ENCODE data around the gene NUDT4. TPM values are rescaled to one million over a fixed set of nuclear protein-coding genes. Genes with fewer than 3 reads are reported as not detected.

The NUDT4 gene
- total RNA-seq, 1 donor from 2014 or later: 60.2 TPM

DNA sequence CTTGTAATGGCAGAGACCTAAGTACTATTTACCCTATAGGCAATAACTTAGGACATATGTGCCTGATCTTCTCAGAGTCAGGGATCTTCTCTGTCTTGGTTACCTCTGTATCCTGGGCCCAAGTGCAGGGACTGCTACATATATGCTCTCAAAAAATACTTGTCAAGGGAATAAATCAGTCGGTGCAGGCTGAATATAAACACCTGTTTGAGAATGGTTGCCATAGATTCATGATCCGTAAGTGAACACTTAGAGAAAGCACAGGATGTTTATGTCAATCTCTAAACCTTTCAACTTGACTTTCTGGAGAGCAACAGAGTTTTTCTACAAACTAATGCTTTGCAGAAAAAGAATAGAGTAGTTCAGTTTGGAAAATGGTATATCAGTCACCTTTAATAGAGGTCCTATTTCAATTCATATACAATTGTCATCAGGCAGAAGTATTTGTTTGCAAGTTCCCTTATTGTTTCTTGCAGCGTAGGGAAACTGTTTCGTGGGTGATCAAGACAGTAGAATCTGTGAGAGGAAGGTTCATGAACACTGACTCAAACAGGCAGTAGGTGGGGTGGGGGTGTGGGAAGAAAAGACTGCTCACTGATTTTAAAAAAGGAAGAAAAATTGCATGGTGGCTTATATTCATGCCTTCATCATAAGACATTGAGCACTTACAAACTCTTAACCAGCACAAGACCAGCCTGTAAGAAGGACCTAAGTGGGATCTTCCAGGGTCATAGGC, 70.0 kb downstream of the NUDT4 start:
- Histone ChIP-seq H4K20me1 (ENCODE audit: insufficient read depth, low read length) (no peaks in the 10 kb centered on the region), H2AFZ (ENCODE audit: low read depth, low read length) (no peak overlapping the region), H3K9me3 (ENCODE audit: insufficient read depth, low read depth, low read length) (no peaks in the 10 kb centered on the region), H3K36me3 (ENCODE audit: insufficient read depth, low read length) (no peaks in the 10 kb centered on the region), H3K27ac (ENCODE audit: low read depth, low read length) (no peak overlapping the region), H3K4me1 (ENCODE audit: insufficient read depth, low read length) (peaks cover 4% of the 10 kb centered on the region), H3K4me3 (ENCODE audit: insufficient read depth, low read depth, low read length) (no peak overlapping the region), H3K79me2 (ENCODE audit: insufficient read depth, low read length) (no peaks in the 10 kb centered on the region), H3K9ac (ENCODE audit: low read length) (no peak overlapping the region), H3K27me3 (ENCODE audit: insufficient read depth, low read length) (no peaks in the 10 kb centered on the region), H3K4me2 (ENCODE audit: low read length) (no peak overlapping the region)
- DNase-seq (ENCODE audit: low read depth) (no peak), FAIRE-seq (no peak)
- TF ChIP-seq, protein P1, sequence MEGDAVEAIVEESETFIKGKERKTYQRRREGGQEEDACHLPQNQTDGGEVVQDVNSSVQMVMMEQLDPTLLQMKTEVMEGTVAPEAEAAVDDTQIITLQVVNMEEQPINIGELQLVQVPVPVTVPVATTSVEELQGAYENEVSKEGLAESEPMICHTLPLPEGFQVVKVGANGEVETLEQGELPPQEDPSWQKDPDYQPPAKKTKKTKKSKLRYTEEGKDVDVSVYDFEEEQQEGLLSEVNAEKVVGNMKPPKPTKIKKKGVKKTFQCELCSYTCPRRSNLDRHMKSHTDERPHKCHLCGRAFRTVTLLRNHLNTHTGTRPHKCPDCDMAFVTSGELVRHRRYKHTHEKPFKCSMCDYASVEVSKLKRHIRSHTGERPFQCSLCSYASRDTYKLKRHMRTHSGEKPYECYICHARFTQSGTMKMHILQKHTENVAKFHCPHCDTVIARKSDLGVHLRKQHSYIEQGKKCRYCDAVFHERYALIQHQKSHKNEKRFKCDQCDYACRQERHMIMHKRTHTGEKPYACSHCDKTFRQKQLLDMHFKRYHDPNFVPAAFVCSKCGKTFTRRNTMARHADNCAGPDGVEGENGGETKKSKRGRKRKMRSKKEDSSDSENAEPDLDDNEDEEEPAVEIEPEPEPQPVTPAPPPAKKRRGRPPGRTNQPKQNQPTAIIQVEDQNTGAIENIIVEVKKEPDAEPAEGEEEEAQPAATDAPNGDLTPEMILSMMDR (IDR thresholded peaks at IDR 0.05; ENCODE audit: insufficient read depth, low read depth, low read length): no peak
- no peak for TF ChIP-seq EZH2 (IDR thresholded peaks at IDR 0.05; ENCODE audit: insufficient read depth, low read length)
- Mint-ChIP-seq H3K27ac (ENCODE audit: unreplicated experiment) (no peak overlapping the region), H3K9me3 (ENCODE audit: unreplicated experiment) (no peaks in the 10 kb centered on the region), H3K4me1 (ENCODE audit: low read depth, unreplicated experiment) (peaks cover 12% of the 10 kb centered on the region), H3K4me3 (ENCODE audit: unreplicated experiment) (no peak overlapping the region), H3K36me3 (ENCODE audit: low read depth, unreplicated experiment) (no peaks in the 10 kb centered on the region), H3K27me3 (ENCODE audit: low read depth, unreplicated experiment) (no peaks in the 10 kb centered on the region)

DNA sequence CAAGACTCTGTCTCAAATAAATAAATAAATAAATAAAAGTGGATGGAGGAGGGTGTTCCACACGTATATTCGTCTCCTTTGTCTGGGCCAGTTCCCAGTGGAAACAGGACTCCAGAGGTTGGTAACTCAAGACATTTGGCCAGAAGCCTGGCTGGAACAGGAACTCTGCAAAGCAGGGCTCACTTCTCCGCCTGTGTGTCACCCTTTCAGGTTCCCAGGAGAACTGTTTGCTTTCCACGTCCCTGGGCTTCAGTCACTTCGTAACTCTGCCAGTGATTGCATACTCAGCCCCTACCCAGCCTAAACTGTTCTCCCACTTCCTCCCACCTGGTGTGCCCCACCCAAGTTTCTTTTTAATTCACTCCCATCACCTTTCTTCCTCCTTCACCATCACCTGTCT, 71.1 kb downstream of the NUDT4 start:
- no peaks in the 10 kb centered on the region for H3K27me3 Mint-ChIP-seq (ENCODE audit: low read depth, unreplicated experiment)
- peaks cover 2% of the 10 kb centered on the region for H3K4me1 ChIP-seq (ENCODE audit: insufficient read depth, low read length)
- H3K4me3 ChIP-seq (ENCODE audit: insufficient read depth, low read depth, low read length): no peak overlapping the region
- H3K9me3 ChIP-seq (ENCODE audit: insufficient read depth, low read depth, low read length): no peaks in the 10 kb centered on the region
- peaks cover 10% of the 10 kb centered on the region for H3K4me1 Mint-ChIP-seq (ENCODE audit: low read depth, unreplicated experiment)
- FAIRE-seq: no peak
- no peak overlapping the region for H3K4me3 Mint-ChIP-seq (ENCODE audit: unreplicated experiment)
- H3K27me3 ChIP-seq (ENCODE audit: insufficient read depth, low read length): no peaks in the 10 kb centered on the region
- H2AFZ ChIP-seq (ENCODE audit: low read depth, low read length): no peak overlapping the region
- H3K4me2 ChIP-seq (ENCODE audit: low read length): no peak overlapping the region
- H3K9me3 Mint-ChIP-seq (ENCODE audit: unreplicated experiment): no peaks in the 10 kb centered on the region
- TF ChIP-seq, protein P1 (IDR thresholded peaks at IDR 0.05; ENCODE audit: insufficient read depth, low read depth, low read length): no peak
- no peak for TF ChIP-seq EZH2 (IDR thresholded peaks at IDR 0.05; ENCODE audit: insufficient read depth, low read length)
- H3K27ac ChIP-seq (ENCODE audit: low read depth, low read length): no peak overlapping the region
- no peak for DNase-seq (ENCODE audit: low read depth)
- H3K79me2 ChIP-seq (ENCODE audit: insufficient read depth, low read length): no peaks in the 10 kb centered on the region
- H3K27ac Mint-ChIP-seq (ENCODE audit: unreplicated experiment): no peak overlapping the region
- H3K9ac ChIP-seq (ENCODE audit: low read length): no peak overlapping the region
- H4K20me1 ChIP-seq (ENCODE audit: insufficient read depth, low read length): no peaks in the 10 kb centered on the region
- no peaks in the 10 kb centered on the region for H3K36me3 Mint-ChIP-seq (ENCODE audit: low read depth, unreplicated experiment)
- no peaks in the 10 kb centered on the region for H3K36me3 ChIP-seq (ENCODE audit: insufficient read depth, low read length)

DNA sequence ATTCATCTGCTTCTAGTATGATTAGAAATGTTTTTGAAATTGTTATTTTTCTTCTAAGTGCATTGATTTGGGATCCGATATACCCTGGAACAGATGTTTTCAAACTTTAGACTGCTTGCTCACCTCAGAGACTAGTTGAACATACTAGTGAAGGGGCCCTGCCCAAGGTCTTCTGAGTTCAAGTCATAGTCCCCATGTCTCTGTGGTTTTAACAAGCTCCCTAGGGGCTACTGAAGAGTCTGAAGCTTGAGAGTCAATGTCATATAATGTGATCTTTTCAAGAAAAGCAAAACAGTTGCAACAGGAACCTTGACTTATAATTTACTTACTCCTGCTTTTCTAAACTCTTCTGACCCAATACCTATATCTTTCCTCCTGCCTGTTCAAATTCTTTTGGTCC, 71.6 kb downstream of the NUDT4 start:
- H3K4me1 Mint-ChIP-seq (ENCODE audit: low read depth, unreplicated experiment): peaks cover 13% of the 10 kb centered on the region
- no peaks in the 10 kb centered on the region for H3K36me3 Mint-ChIP-seq (ENCODE audit: low read depth, unreplicated experiment)
- Histone ChIP-seq H3K9ac (ENCODE audit: low read length) (no peak overlapping the region), H3K79me2 (ENCODE audit: insufficient read depth, low read length) (no peaks in the 10 kb centered on the region), H3K27me3 (ENCODE audit: insufficient read depth, low read length) (no peaks in the 10 kb centered on the region), H3K27ac (ENCODE audit: low read depth, low read length) (no peak overlapping the region), H4K20me1 (ENCODE audit: insufficient read depth, low read length) (no peaks in the 10 kb centered on the region), H3K36me3 (ENCODE audit: insufficient read depth, low read length) (no peaks in the 10 kb centered on the region), H3K9me3 (ENCODE audit: insufficient read depth, low read depth, low read length) (no peaks in the 10 kb centered on the region), H3K4me1 (ENCODE audit: insufficient read depth, low read length) (peaks cover 4% of the 10 kb centered on the region), H3K4me3 (ENCODE audit: insufficient read depth, low read depth, low read length) (no peak overlapping the region), H2AFZ (ENCODE audit: low read depth, low read length) (no peak overlapping the region), H3K4me2 (ENCODE audit: low read length) (no peak overlapping the region)
- H3K27ac Mint-ChIP-seq (ENCODE audit: unreplicated experiment): no peak overlapping the region
- no peaks in the 10 kb centered on the region for H3K27me3 Mint-ChIP-seq (ENCODE audit: low read depth, unreplicated experiment)
- DNase-seq (ENCODE audit: low read depth) (no peak), FAIRE-seq (no peak)
- no peak overlapping the region for H3K4me3 Mint-ChIP-seq (ENCODE audit: unreplicated experiment)
- TF ChIP-seq, protein P1 (IDR thresholded peaks at IDR 0.05; ENCODE audit: insufficient read depth, low read depth, low read length): no peak
- TF ChIP-seq EZH2 (IDR thresholded peaks at IDR 0.05; ENCODE audit: insufficient read depth, low read length): no peak
- no peaks in the 10 kb centered on the region for H3K9me3 Mint-ChIP-seq (ENCODE audit: unreplicated experiment)

All from astrocyte (in vitro differentiated cells and primary cell).